ENCODE measurements around the gene CLEC4G. TPM values are rescaled to one million over a fixed set of nuclear protein-coding genes. Genes with fewer than 3 reads are reported as not detected.

The CLEC4G gene
- total RNA-seq, 1 donor from 2014 or later = 2.9 TPM

DNA sequence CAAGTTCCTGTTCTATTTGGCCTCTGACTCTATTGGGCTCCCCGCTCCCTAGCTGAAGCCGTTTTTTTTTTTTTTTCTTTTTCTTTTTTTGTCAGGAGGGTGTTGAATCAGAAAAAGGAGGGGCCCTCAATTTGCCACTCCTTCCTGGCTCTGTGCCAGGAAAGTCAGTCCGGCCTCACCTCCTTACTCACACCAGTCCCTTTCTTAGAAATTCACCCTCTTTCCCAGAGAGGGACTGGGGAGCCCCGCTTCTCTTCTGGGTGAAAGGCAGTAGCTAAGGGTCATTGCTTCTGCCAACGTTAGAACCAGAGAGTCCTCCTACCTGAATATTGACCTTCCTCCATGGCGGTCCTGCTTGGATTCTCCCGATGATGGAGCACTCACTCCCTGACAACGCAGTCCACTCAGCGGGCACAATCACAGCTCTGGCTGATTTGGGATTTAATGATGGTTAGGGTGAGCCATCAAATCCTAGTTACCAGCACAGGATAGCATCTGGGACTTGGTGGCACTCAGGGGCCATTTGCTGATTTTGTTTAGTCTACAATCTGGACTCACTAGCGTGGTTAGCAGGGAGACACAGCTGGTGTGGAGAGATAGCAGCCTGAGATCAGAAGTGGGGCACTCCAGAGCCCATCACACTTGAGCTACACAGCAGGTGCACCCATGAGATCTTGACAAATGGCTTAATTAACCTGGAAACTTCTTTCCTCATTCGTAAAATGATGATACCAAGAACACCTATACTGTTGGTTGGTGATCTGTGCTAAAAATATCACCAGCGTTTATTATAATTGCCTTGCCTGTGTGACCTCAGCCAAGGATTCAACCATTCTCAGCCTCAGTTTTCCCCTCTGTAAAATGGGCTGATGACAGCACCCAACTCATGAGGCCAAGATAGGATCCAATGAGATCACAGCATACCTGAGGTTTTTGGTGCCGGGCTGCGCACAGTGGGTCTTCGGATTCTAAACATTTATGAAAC, 32.2 kb downstream of the CLEC4G start:
- no peaks in the 10 kb centered on the region for H3K9me3 ChIP-seq
- H3K27ac ChIP-seq = no peak overlapping the region
- H3K36me3 ChIP-seq = no peaks in the 10 kb centered on the region
- no peak overlapping the region for H3K4me3 ChIP-seq
- peaks cover 33% of the 10 kb centered on the region for H3K27me3 ChIP-seq (ENCODE audit: low read depth)
- no peak for DNase-seq
- TF ChIP-seq, protein P1, sequence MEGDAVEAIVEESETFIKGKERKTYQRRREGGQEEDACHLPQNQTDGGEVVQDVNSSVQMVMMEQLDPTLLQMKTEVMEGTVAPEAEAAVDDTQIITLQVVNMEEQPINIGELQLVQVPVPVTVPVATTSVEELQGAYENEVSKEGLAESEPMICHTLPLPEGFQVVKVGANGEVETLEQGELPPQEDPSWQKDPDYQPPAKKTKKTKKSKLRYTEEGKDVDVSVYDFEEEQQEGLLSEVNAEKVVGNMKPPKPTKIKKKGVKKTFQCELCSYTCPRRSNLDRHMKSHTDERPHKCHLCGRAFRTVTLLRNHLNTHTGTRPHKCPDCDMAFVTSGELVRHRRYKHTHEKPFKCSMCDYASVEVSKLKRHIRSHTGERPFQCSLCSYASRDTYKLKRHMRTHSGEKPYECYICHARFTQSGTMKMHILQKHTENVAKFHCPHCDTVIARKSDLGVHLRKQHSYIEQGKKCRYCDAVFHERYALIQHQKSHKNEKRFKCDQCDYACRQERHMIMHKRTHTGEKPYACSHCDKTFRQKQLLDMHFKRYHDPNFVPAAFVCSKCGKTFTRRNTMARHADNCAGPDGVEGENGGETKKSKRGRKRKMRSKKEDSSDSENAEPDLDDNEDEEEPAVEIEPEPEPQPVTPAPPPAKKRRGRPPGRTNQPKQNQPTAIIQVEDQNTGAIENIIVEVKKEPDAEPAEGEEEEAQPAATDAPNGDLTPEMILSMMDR (IDR thresholded peaks at IDR 0.05) = no peak
- ATAC-seq = no peak
- intact Hi-C loops (cut with DNase I) = no loop called here
- H3K4me1 ChIP-seq = no peaks in the 10 kb centered on the region

DNA sequence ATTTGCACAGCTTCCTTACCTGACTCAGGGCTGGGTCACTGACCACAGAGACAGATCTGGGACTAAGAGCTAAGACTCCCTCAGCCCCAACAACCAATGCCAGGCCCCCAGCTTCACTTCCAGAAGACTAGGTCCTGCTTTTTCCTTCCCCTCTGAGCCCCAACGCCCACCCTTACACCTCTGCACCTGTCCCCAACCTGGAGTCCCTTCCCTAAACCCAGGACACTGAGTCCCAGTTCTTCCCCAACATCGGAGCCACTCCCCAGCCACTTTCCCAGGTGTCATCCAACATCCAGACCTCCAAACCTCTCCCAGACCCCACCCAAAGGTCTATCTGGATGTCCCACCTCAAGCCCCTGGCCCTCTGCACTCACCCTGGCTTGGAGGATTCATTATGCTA, 32.9 kb downstream of the CLEC4G start:
- H3K27ac ChIP-seq = no peak overlapping the region
- ATAC-seq (no peak), DNase-seq (no peak)
- no peaks in the 10 kb centered on the region for H3K4me1 ChIP-seq
- H3K27me3 ChIP-seq (ENCODE audit: low read depth) = peaks cover 33% of the 10 kb centered on the region
- intact Hi-C loops (cut with DNase I) = no loop called here
- H3K4me3 ChIP-seq = no peak overlapping the region
- TF ChIP-seq, protein P1 (IDR thresholded peaks at IDR 0.05) = no peak
- H3K9me3 ChIP-seq = no peaks in the 10 kb centered on the region
- no peaks in the 10 kb centered on the region for H3K36me3 ChIP-seq

DNA sequence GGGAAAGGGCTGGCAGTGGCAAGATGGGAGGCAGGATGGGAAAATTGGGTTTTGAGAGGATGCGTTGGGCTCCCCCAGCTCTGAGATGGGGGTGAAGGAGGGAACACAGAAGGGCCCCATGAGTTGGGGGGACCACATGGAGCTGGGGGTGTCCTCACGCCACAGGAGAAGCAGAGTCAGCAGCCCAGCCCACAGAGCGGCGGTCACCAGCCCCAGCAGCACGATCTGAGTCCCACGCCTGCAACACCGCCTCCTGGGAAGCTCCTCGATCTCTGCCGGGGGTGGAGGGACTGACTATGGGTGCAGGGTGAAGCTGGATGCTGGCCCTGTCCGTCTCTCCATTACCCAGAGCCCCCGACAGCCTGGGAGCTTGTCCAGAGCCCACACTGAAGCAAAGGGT, 33.3 kb downstream of the CLEC4G start:
- H3K9me3 ChIP-seq = no peaks in the 10 kb centered on the region
- ATAC-seq (no peak), DNase-seq (no peak)
- peaks cover 33% of the 10 kb centered on the region for H3K27me3 ChIP-seq (ENCODE audit: low read depth)
- H3K4me1 ChIP-seq = no peaks in the 10 kb centered on the region
- intact Hi-C loops (cut with DNase I) = no loop called here
- TF ChIP-seq, protein P1 (IDR thresholded peaks at IDR 0.05) = no peak
- H3K36me3 ChIP-seq = no peaks in the 10 kb centered on the region
- H3K4me3 ChIP-seq = no peak overlapping the region
- no peak overlapping the region for H3K27ac ChIP-seq

DNA sequence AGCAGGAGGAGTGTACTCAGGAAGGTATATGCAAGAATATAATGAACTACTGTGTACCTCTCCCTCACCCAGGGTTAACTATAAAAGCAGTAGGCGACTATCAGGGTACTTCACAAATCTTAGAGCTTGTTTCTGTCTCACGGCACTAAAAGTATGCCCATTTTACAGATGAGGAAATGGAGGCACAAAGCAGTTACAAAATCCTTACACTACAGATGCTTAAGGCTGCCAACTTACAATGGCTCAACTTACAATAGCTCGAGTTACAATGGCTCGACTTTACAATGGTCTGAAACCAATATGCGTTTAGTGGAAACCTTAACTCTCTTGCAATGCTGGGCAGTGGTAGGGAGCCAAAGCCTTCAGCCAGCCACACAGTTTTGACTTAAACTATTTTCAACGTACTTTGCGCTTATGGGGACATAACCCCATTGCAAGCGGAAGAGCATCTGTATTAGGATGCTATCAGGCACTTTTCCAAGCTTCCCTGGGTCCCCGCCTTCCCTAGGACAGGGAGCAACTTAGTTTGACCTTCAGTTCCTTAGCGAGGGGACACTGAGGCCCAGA, 34.1 kb downstream of the CLEC4G start:
- H3K4me1 ChIP-seq = no peaks in the 10 kb centered on the region
- H3K36me3 ChIP-seq = no peaks in the 10 kb centered on the region
- H3K27me3 ChIP-seq (ENCODE audit: low read depth) = peaks cover 33% of the 10 kb centered on the region
- H3K27ac ChIP-seq = no peak overlapping the region
- DNase-seq (no peak), ATAC-seq (no peak)
- no peaks in the 10 kb centered on the region for H3K9me3 ChIP-seq
- TF ChIP-seq, protein P1 (IDR thresholded peaks at IDR 0.05) = no peak
- H3K4me3 ChIP-seq = no peak overlapping the region
- intact Hi-C loops (cut with DNase I) = no loop called here

DNA sequence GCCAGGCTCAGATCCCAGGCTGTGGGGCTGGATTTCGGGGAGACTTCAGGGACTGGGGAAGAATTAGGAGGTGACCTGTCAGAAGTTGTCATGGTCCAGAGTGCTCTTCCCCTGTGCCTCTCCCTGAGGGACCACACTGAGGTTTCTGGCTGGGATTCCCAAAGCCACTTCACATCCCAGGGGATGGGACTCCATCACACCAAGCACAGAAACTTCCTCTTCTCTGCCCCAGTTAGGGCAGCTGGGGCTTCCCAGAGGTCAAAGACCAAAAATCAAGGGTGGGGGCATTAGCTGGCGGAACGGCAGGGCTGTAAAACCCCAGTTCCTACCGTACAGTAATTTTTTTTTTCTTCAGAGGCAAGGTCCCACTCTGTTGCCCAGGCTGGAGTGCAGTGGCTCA, 37.4 kb downstream of the CLEC4G start:
- ATAC-seq (no peak), DNase-seq (no peak)
- Histone ChIP-seq H3K27me3 (ENCODE audit: low read depth) (peaks cover 34% of the 10 kb centered on the region), H3K27ac (no peak overlapping the region), H3K4me3 (no peak overlapping the region), H3K36me3 (no peaks in the 10 kb centered on the region), H3K4me1 (no peaks in the 10 kb centered on the region), H3K9me3 (no peaks in the 10 kb centered on the region)
- intact Hi-C loops (cut with DNase I) = no loop called here
- TF ChIP-seq, protein P1 (IDR thresholded peaks at IDR 0.05) = no peak
